AG10803 (cell line): Measurements from ENCODE around the gene ADARB2.

Source experiments
- DNase-seq: peaks from one replicate; pipeline ENCODE4 v3.0.0; 2010; ENCODE audit warnings: low read depth
- H3K4me3 ChIP-seq: 2 replicates; pipeline ENCODE4 v1.5.1; 2011; ENCODE audit warnings: mild to moderate bottlenecking, low read length, control low read depth
- TF ChIP-seq, protein P1 (sequence below): conservative IDR thresholded peaks from 2 replicates; pipeline ENCODE4 v1.5.1; 2011; ENCODE audit warnings: mild to moderate bottlenecking, low read length, control low read depth, inconsistent platforms

ADARB2 gene

DNA sequence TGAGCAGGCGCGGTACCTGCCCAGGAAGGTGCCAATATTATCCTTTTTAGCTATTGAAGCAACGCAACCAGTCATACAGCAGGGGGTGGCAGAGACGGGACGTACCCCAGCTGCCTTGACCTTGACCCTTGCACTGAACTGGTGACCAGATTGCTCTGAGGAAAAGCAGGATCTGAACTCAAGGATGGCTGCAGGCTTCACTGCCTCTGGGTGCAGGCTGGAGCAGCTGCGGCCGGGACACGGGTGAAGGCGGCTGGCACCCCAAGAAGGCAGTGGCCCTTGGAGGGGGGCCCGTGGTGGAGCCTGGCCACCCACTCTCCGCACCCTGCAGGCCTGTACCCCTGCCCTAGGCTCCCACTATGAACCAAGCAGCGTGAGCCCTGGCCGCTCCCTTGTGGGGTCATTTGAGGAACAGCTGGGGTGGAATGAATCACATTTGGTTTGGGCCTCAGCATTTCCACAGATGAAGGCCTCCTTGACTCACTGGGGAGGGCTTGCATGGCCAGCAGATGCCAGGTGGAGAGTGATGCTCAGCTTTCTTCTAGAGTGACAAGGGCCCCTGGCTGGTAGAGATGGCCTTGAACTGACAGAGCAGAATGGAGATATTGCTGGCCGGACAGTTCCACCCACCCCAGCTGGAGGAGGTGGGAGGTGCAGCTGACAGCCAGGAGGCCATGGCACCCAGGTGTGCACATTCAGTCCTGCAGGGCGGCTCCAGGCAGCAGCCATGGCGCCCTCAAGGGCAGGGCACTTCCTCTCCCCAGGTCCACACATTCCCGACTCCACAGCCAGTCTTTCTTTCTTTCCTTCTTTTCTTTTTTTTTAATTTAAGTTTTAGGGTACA lies 462.4 kb downstream of the ADARB2 start:
- no peak overlapping the region for H3K4me3 ChIP-seq
- no peak for DNase-seq
- TF ChIP-seq, protein P1, sequence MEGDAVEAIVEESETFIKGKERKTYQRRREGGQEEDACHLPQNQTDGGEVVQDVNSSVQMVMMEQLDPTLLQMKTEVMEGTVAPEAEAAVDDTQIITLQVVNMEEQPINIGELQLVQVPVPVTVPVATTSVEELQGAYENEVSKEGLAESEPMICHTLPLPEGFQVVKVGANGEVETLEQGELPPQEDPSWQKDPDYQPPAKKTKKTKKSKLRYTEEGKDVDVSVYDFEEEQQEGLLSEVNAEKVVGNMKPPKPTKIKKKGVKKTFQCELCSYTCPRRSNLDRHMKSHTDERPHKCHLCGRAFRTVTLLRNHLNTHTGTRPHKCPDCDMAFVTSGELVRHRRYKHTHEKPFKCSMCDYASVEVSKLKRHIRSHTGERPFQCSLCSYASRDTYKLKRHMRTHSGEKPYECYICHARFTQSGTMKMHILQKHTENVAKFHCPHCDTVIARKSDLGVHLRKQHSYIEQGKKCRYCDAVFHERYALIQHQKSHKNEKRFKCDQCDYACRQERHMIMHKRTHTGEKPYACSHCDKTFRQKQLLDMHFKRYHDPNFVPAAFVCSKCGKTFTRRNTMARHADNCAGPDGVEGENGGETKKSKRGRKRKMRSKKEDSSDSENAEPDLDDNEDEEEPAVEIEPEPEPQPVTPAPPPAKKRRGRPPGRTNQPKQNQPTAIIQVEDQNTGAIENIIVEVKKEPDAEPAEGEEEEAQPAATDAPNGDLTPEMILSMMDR: no peak

- TF ChIP-seq, protein P1: no peak
- H3K4me3 ChIP-seq: no peak overlapping the region
- DNase-seq: no peak
Observed at GRCh38 chr10:1274111-1274661, 463.1 kb downstream of the ADARB2 start.

DNA sequence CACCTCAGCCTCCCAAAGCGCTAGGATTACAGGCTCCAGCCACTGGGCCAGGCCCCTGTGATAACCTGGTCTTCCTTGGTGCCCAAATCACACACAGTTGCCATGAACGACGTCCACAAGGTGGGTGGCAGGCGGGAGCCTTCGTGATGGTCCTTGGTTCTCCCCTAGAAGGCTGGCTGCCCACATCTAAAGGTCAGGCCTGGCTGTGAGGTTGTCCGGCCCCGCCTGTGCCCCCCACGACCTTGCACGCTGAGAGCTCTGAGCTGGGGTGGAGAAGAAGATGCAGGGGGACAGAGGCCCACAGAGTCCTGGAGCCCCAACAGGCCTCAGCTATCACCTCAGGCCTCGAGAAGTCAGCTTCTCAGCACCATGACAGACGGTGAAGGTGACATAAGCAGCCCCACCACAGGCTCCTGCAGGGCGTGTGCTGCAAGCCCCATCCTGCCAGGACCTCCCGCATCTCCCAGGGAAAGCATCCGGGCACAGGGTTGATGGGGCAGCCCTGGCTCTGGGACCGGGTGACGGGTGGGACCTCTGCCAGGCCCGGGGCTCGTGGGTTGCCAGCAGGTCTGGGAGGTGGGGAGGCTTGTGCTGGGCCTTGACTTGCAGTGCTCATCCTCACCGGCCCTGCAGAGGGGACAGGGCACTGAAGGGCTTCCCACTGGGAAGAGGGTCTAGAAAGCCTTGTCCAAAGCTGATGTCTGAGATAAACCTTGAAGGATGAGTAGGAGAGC lies 463.8 kb downstream of the ADARB2 start:
- TF ChIP-seq, protein P1: no peak

DNA sequence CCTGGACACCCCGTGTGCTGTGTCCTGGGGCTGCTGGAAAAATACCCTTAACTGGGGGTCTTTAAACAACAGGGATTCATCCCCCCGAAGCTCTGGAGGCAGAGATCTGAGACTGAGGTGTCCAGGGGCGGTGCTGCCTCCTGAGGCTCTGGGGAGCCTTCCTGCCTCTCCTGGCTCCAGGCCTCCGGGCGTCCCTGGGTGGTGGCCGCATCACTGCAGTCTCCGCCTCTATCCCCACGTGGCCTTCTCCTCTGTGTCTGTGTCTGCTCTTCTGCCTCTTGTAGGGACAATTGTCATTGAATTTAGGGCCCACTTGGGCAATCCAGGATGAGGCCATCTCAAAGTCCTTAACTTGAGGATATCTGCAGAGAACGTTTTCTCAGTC lies 464.6 kb downstream of the ADARB2 start:
- no peak for DNase-seq
- no peak overlapping the region for H3K4me3 ChIP-seq
- TF ChIP-seq, protein P1: no peak

More for the DNA sequence above, 463.8 kb downstream of the ADARB2 start:
- no peak for DNase-seq
- H3K4me3 ChIP-seq: no peak overlapping the region

- no peak overlapping the region for H3K4me3 ChIP-seq
- TF ChIP-seq, protein P1: no peak
- DNase-seq: no peak
Observed at GRCh38 chr10:1272079-1272776, 465.1 kb downstream of the ADARB2 start.

DNA sequence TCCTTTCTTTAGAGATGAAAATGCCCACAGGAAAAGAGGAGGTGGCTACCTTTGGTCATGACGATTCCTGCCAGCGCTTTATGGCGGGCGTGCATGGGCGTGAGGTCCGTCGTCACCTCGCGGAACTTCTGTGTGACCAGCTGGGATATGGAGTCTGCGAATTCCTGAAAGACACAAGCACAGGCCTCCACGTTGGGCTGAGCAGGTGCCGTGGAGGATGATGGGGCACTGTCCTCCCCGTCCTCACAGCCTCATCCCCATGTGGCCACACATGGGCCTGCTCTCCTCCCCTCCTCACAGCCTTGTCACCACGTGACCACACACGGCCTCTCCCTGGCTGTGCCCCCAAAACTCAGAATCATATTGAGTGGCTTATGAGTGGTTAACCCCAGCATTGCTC lies 466.4 kb downstream of the ADARB2 start:
- no peak for DNase-seq
- TF ChIP-seq, protein P1: no peak
- H3K4me3 ChIP-seq: no peak overlapping the region
